Liver (tissue), 3 donors: ENCODE measurements around the gene LAGE3.

Source experiments
- CTCF ChIP-seq: fragments of 150-350 bp; IDR thresholded peaks from 2 replicates; pipeline ENCODE4 v1.5.1; 2017; ENCODE audit warnings: improper control_type of control experiment, low read depth, low read length; ENCODE audit not compliant: missing input control
- HNF4A ChIP-seq, 2 donors: conservative IDR thresholded peaks; 2 replicates each; pipeline ENCODE4 v1.6.1; 2016; ENCODE audit warnings: antibody characterized with exemption in 2 of 2, mild to moderate bottlenecking in 2 of 2
- RXRA ChIP-seq, 2 donors: IDR thresholded peaks; 2 replicates each; pipeline ENCODE4 v1.6.1; 2017 to 2018; ENCODE audit warnings: antibody characterized with exemption in 2 of 2, mild to moderate bottlenecking in 1 of 2
- donor health status: healthy.
- donor health status: healthy.

DNA sequence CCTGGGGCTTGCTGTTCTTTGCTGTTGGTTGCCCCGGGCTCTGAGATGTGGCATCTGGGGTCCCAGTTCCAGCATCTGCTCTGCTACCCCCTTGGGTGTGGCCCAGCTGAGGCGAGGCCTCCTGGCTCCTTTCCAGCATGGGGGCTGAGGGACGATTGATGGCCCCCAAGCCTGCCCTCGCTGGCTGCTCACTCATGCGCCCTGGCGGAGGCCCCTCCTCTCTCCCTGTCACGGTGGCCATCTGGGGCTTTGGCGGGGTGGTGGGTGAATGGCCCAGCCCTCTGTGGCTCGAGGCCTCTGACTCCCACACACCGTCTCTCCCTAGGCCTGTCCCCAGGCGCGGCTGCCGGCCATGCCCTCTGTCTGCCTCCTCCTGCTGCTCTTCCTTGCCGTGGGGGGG lies 19.2 kb downstream of the LAGE3 start:
- TF ChIP-seq CTCF = no peak
- no peak for TF ChIP-seq HNF4A (conservative IDR thresholded peaks at IDR 0.05)
- TF ChIP-seq RXRA (IDR thresholded peaks at IDR 0.05) = no peak
